Activated CD4-positive, alpha-beta T cell treated with anti-CD3 and anti-CD28 coated beads for 48 hours (primary cell): ENCODE results near the gene RTL5.

Source experiments
- DNase-seq: peaks from one replicate; pipeline ENCODE4 v3.0.0-alpha.2; 2020

The RTL5 gene

GRCh38 chrX:72128881-72129280 is 2.8 kb downstream of the RTL5 start:
- peak; percentile 45 for DNase-seq

DNA sequence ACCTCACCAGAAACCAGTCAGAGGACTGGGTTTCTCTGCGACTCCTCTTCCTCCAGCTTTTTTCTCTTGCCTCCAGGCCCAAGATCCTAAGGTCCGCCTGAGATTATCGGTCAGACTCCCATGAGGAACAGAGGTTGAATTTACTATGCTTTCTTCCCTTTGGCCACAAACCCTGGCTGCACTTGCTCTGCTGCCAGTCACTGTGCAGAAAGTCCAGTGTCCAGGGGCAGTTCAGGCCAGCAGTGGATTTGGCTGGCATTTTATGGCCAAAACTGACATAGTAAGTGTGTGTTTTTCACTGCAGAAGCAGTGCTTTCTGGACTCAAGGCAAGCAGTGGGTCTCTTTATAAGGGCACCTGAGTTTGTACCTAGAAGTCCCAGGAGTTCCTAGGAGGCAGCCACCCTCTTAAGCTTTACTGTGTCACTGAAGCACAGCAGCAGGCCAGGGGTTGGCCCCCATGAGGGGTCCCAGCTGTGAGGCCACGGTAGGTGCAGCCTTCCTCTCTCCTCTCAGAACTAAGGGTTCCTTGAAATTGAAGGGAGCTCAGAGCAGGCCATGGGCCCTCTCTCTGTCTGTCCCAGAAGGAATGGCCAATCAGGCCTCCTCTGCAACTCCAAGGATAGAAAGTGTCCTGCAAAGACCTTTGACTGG is 3.4 kb downstream of the RTL5 start:
- no peak for DNase-seq

- no peak for DNase-seq
These were observed 4.4 kb downstream of the RTL5 start for GRCh38 chrX:72127332-72127731.

GRCh38 chrX:72126539-72127140 is 5.1 kb downstream of the RTL5 start:
- DNase-seq = peak; percentile 86

GRCh38 chrX:72126048-72126415 is 5.7 kb downstream of the RTL5 start:
- DNase-seq = no peak

- DNase-seq = no peak
These were observed 6.2 kb downstream of the RTL5 start for GRCh38 chrX:72125331-72126047.

DNA sequence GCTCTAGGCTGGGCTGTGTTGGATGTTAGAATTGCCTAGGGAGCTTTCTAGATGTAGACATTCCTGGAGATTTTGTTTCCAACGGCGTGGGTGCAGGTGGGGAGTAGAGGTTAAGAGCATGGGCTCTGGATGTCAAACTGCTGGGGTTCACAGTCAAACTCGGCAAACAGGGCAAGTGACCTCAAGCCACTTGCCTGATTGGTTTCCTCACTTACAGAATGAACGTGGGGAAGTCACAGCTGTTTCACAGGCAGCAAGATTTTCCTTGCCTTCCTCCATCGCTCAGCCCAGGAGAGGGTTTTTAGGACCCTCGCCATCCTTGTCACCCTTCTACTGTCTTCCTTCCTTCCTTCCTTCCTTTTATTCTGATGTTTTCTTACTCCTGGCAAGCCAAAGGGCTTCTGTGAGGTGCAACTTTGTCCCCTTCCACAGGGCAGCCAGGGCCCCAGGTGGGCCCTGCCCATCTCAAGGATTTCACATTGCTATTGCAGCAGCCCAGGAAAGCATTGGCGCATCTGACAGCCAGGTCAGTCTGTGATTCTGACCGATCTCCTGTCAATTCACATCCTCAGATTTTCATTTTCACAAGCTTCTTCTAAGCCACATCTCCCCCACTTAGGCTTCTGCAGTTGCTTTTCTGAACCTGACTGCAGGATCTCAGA is 7.0 kb downstream of the RTL5 start:
- no peak for DNase-seq

- no peak for DNase-seq
These were observed 8.1 kb downstream of the RTL5 start for GRCh38 chrX:72123471-72124185.

DNA sequence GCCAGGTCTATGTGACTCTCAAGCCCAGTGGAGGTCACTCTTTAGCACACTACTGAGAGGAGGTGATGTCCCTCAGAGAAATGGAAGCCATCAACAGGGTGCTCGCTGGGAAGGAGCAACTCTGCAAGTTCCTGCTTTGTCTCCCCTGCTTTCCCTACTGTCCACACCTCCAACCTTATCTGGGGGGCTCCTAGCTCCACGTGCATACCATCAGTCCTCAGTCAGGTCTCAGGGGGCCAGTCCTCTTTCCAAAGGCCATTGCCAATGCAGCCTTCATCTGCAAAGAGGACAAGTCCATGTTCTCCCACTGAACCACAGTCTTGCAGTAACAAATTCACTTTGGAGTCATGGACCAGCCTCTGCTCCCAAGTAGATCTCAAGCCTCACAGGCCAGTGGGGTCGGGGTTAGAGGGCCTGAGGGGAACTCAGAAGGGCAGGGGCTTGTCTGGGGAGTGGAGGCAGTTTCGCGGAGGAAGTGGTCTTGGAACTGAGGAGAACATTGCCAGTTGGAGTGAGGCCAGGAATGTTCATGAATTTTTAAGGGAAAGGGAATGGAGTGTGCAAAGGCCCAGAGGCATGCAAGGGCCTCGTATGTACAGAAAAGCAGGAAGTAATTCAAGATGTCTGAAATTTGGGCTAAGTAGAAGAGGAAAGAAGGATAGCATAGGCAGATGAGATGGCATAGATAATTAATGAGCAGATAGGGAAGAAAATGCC is 8.9 kb downstream of the RTL5 start:
- DNase-seq = no peak

- peak; percentile 23 for DNase-seq
These were observed 10.3 kb downstream of the RTL5 start for GRCh38 chrX:72121383-72121782.

GRCh38 chrX:72120837-72121236 is 10.9 kb downstream of the RTL5 start:
- no peak for DNase-seq

GRCh38 chrX:72117636-72118210 is 14.0 kb downstream of the RTL5 start:
- DNase-seq = no peak

- no peak for DNase-seq
These were observed 16.3 kb downstream of the RTL5 start for GRCh38 chrX:72115380-72115779.

DNA sequence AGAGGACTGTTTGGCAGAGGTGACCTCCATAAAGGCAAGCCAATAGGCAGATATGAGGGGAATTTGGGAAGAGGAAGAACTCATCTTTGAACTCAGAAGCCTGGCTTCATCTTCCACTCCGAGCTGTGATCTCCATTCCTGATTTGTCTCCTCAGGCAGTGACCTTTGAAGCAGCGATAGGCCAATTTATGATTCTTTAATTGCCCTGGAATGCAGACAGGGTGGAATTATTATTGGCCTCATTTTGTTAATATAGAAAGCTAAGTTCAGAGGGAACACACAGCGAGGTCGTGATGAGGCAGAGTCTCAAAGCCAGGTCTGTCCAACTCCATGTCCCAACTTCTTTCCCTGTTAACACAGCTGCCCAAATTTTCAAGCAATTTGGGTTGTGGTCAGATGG is 16.9 kb downstream of the RTL5 start:
- no peak for DNase-seq

DNA sequence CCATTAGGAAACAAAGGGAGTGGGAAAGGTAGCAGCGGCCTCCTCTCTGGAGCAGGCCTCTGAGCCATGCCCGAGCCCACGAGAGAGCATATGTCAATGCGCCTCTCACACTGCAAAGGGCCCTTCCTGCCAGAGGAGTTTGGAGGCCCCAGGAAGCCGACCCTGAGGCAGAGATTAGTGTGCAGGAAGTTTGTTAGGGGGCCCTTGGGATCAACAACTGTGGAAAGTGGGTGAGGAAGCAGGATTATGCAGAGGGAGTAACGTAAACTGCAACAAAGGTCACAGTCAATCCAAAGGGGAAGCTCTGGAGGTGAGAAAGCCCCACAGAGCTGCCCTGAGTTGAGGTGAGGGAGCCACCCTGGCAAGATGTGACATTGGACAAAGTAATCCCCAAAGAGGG is 17.4 kb downstream of the RTL5 start:
- no peak for DNase-seq

GRCh38 chrX:72113461-72113860 is 18.3 kb downstream of the RTL5 start:
- DNase-seq = no peak

DNA sequence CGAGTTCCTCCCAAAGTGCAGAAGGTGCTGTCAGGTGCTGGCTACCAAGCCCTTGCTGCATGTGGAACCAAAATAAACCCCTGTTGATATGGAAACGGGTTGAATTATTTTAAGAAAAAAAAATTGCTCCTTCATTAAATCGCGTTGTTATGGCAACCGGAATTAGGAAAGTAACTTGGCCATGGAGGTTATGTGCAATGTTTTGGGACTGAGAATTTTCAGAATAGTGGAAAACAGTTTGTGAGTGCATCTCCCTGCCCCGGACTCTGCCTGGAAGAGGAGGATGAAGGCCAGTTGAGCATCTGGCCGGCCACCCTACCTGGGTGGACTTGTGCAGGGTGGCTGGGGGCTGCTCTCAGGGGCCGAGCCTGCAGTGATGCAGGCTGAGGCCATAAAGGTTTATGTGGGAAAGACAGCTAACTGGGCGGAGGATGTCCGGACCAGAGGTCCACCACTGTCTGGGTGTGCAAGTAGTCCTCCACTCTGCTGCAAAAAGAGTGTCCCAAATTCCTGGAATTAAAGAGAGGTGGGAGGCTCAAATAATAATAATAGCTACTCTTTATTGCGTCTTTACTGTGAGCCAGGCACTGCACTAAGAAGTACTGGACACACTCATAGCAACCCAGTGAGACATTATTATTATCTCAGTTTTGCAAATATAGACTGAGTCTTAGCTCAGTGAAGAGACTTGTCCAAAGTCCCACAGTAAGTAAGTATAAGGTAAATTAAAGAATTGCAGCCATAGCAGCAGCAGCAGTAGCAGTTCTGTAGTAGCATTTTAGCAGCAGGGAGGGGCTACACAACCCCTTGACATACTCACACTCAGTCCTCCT is 20.6 kb downstream of the RTL5 start:
- no peak for DNase-seq

DNA sequence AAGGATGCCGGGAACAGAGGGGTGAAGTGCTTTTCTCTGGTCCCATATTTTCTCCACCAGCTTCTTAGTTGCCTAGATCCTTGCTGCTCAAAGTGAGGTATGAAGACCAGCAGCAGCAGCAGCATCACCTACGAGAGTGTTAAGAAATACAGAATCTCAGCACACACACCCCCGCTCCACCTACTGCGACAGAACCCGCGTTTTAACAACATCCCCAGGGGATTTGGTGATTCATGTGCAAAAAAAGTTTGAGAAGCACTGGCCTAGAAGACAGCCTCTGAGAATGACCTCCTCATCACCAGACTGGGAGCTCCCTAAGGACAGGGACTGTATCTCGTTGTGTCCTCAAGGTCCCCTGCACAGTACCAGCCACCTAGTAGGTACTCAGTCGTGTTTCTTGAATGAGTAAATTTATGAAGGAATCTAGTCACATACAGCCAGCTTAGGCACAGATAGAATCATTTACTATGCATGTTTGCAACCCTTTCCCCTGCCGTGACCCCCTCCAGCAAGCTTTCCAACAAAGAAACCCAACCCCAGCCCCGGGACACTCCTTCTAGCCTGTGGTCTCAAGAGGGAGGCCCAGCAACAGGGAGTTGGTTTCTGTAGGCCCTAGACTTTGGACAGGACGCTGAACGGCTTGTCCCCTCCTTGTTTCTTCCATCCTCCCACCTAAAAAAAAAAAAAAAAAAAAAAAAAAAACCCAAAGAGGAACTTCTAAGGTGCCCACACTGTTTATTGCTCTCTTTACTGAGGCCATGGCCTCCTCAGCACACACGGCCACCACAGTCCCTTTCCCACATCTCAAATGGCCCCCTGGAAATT is 21.5 kb downstream of the RTL5 start:
- DNase-seq = no peak

GRCh38 chrX:72108666-72109065 is 23.0 kb downstream of the RTL5 start:
- no peak for DNase-seq
